ENCODE measurements around the gene EIF2S3B.
A peak's percentile ranks its signal among the peaks of the same experiment; 100 is the strongest.
"Not testable (repeated sequence)": the region's sequence is repeated elsewhere in the genome, so short reads cannot be mapped to it uniquely, and the experiment has no call there.

The EIF2S3B gene

GRCh38 chr12:10505620-10506019 is at the start of gene EIF2S3B:
Gene EIF2S3B, plus strand, starts transcription at chr12:10505890. Its CDS starts 13 bp downstream, at chr12:10505903.
- no peak for ATAC-seq

GRCh38 chr12:10456856-10457255 is 48.8 kb upstream of the EIF2S3B start:
- no peak for ATAC-seq

GRCh38 chr12:10457760-10458159 is 47.9 kb upstream of the EIF2S3B start:
- ATAC-seq: no peak

GRCh38 chr12:10466311-10466710 is 39.4 kb upstream of the EIF2S3B start:
- no peak for ATAC-seq

GRCh38 chr12:10469701-10470100 is 36.0 kb upstream of the EIF2S3B start:
- no peak for ATAC-seq

GRCh38 chr12:10472808-10473207 is 32.9 kb upstream of the EIF2S3B start:
- not testable (repeated sequence) for ATAC-seq

GRCh38 chr12:10481901-10482300 is 23.8 kb upstream of the EIF2S3B start:
- ATAC-seq: not testable (repeated sequence)

GRCh38 chr12:10487328-10487727 is 18.4 kb upstream of the EIF2S3B start:
- ATAC-seq: not testable (repeated sequence)

GRCh38 chr12:10491766-10492165 is 13.9 kb upstream of the EIF2S3B start:
- ATAC-seq: no peak

GRCh38 chr12:10497602-10498001 is 8.1 kb upstream of the EIF2S3B start:
- peak; percentile 53 to 64 for ATAC-seq

GRCh38 chr12:10498042-10498441 is 7.6 kb upstream of the EIF2S3B start:
- ATAC-seq: no peak

GRCh38 chr12:10501030-10501429 is 4.7 kb upstream of the EIF2S3B start:
- ATAC-seq: no peak

- peak; percentile 10 to 48 for ATAC-seq
These were observed 2.2 kb upstream of the EIF2S3B start for GRCh38 chr12:10503460-10503859.

- ATAC-seq: no peak
These were observed 6.2 kb downstream of the EIF2S3B start for GRCh38 chr12:10511756-10512355.

GRCh38 chr12:10512798-10513197 is 7.1 kb downstream of the EIF2S3B start:
- ATAC-seq: no peak

- ATAC-seq: no peak
These were observed 15.9 kb downstream of the EIF2S3B start for GRCh38 chr12:10521555-10521954.

GRCh38 chr12:10528174-10528953 is 22.7 kb downstream of the EIF2S3B start:
- ATAC-seq: no peak

- ATAC-seq: no peak
These were observed 23.9 kb downstream of the EIF2S3B start for GRCh38 chr12:10529603-10530002.

GRCh38 chr12:10537721-10538120 is 32.0 kb downstream of the EIF2S3B start:
- no peak for ATAC-seq

- peak; percentile 84 to 85 for ATAC-seq
These were observed 35.1 kb downstream of the EIF2S3B start for GRCh38 chr12:10540776-10541205.

GRCh38 chr12:10543499-10543898 is 37.8 kb downstream of the EIF2S3B start:
- ATAC-seq: no peak

- no peak for ATAC-seq
These were observed 45.7 kb downstream of the EIF2S3B start for GRCh38 chr12:10551375-10551774.

GRCh38 chr12:10553148-10553547 is 47.5 kb downstream of the EIF2S3B start:
- ATAC-seq: no peak

- no peak for ATAC-seq
These were observed 48.6 kb downstream of the EIF2S3B start for GRCh38 chr12:10554228-10554755.

All from activated CD4-positive, CD25-positive, alpha-beta regulatory T cell treated with anti-CD3 and anti-CD28 coated beads, Interleukin-2, amount 50 U/mL, for 24 hours (primary cell).